Parathyroid adenoma (tissue), 2 donors: ENCODE results near the gene GRIK4.

Experiments used
- H2AFZ ChIP-seq: fragments of 300-600 bp; sonication (generic); one replicate; pipeline ENCODE4 v1.7.0; 2017; ENCODE audit warnings: antibody characterized with exemption, mild to moderate bottlenecking
- H3K27ac ChIP-seq: fragments of 300-600 bp; sonication (generic); one replicate; pipeline ENCODE4 v1.7.0; 2017
- H3K27me3 ChIP-seq: fragments of 300-600 bp; sonication (generic); one replicate; pipeline ENCODE4 v1.7.0; 2017; ENCODE audit warnings: low read length; ENCODE audit not compliant: control insufficient read depth, insufficient read depth
- H3K36me3 ChIP-seq: fragments of 300-600 bp; sonication (generic); one replicate; pipeline ENCODE4 v1.7.0; 2017; ENCODE audit warnings: low read length; ENCODE audit not compliant: control insufficient read depth, insufficient read depth
- H3K4me1 ChIP-seq: fragments of 300-600 bp; sonication (generic); one replicate; pipeline ENCODE4 v1.7.0; 2017; ENCODE audit warnings: control low read depth
- H3K4me2 ChIP-seq: fragments of 300-600 bp; sonication (generic); one replicate; pipeline ENCODE4 v1.7.0; 2017; ENCODE audit warnings: low read length
- H3K4me3 ChIP-seq: fragments of 300-600 bp; sonication (generic); one replicate; pipeline ENCODE4 v1.7.0; 2017; ENCODE audit warnings: low read depth, low read length
- H3K79me2 ChIP-seq: fragments of 300-600 bp; sonication (generic); one replicate; pipeline ENCODE4 v1.7.0; 2017; ENCODE audit warnings: control low read depth
- H3K9ac ChIP-seq: fragments of 300-600 bp; sonication (generic); one replicate; pipeline ENCODE4 v1.7.0; 2017; ENCODE audit warnings: mild to moderate bottlenecking
- H3K9me3 ChIP-seq: fragments of 300-600 bp; sonication (generic); one replicate; pipeline ENCODE4 v1.7.0; 2017; ENCODE audit warnings: low read length; ENCODE audit not compliant: control insufficient read depth
- TF ChIP-seq, protein P1 (sequence below): fragments of 300-600 bp; sonication (generic); IDR thresholded peaks from one replicate; pipeline ENCODE4 v1.7.0; 2017; ENCODE audit warnings: antibody characterized with exemption, mild to moderate bottlenecking
- donor health status: primary hyperparathyroidism.

The GRIK4 gene

DNA sequence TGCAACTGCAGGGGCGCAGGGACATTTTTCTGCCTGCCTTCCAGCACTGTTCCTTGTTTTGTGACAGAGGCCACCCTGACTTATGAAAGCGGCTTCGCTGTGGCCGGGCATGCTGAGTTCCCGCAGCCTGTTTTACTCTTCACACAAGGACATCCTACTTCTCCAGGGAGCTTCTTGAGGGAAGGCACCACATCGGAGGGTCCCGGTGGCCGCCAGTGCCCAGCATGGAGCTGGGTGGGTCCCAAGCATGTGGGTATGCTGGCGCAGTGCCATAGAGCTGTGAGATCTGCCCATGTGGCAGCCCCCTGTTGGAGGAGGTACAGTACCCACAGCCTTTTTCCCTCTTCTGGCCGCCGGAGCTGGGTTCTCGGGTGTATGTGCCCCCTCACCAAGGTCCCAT is 136.1 kb downstream of the GRIK4 start:
- H3K4me1 ChIP-seq = no peaks in the 10 kb centered on the region
- no peak overlapping the region for H2AFZ ChIP-seq
- H3K9me3 ChIP-seq = no peaks in the 10 kb centered on the region
- no peak overlapping the region for H3K9ac ChIP-seq
- TF ChIP-seq, protein P1, sequence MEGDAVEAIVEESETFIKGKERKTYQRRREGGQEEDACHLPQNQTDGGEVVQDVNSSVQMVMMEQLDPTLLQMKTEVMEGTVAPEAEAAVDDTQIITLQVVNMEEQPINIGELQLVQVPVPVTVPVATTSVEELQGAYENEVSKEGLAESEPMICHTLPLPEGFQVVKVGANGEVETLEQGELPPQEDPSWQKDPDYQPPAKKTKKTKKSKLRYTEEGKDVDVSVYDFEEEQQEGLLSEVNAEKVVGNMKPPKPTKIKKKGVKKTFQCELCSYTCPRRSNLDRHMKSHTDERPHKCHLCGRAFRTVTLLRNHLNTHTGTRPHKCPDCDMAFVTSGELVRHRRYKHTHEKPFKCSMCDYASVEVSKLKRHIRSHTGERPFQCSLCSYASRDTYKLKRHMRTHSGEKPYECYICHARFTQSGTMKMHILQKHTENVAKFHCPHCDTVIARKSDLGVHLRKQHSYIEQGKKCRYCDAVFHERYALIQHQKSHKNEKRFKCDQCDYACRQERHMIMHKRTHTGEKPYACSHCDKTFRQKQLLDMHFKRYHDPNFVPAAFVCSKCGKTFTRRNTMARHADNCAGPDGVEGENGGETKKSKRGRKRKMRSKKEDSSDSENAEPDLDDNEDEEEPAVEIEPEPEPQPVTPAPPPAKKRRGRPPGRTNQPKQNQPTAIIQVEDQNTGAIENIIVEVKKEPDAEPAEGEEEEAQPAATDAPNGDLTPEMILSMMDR = no peak
- no peak overlapping the region for H3K4me2 ChIP-seq
- no peak overlapping the region for H3K4me3 ChIP-seq
- no peak overlapping the region for H3K27ac ChIP-seq
- no peaks in the 10 kb centered on the region for H3K79me2 ChIP-seq
- H3K36me3 ChIP-seq = no peaks in the 10 kb centered on the region
- H3K27me3 ChIP-seq = no peaks in the 10 kb centered on the region

DNA sequence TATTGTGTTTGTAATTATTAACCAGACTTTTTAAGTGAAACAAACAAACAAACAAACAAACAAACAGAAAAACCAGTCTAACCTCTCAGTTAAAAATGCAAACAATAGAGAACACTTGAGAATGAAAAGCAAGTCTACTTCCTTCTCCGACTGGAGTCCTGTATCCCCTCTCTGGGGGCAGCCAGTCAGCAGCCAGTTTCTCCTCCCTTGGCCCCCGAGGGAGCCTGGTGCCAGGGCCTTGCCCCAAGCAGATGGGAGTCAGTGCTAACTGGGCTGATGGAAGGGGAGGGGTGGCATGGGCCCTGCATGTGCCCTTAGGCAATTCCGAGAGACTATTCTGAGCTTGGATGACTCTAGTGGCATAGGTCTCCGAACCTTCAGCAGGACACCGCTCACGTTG is 137.2 kb downstream of the GRIK4 start:
- H3K36me3 ChIP-seq = no peaks in the 10 kb centered on the region
- no peaks in the 10 kb centered on the region for H3K9me3 ChIP-seq
- no peaks in the 10 kb centered on the region for H3K4me1 ChIP-seq
- no peaks in the 10 kb centered on the region for H3K79me2 ChIP-seq
- H3K4me3 ChIP-seq = no peak overlapping the region
- H3K4me2 ChIP-seq = no peak overlapping the region
- TF ChIP-seq, protein P1 = no peak
- H2AFZ ChIP-seq = no peak overlapping the region
- no peak overlapping the region for H3K9ac ChIP-seq
- no peaks in the 10 kb centered on the region for H3K27me3 ChIP-seq
- no peak overlapping the region for H3K27ac ChIP-seq

DNA sequence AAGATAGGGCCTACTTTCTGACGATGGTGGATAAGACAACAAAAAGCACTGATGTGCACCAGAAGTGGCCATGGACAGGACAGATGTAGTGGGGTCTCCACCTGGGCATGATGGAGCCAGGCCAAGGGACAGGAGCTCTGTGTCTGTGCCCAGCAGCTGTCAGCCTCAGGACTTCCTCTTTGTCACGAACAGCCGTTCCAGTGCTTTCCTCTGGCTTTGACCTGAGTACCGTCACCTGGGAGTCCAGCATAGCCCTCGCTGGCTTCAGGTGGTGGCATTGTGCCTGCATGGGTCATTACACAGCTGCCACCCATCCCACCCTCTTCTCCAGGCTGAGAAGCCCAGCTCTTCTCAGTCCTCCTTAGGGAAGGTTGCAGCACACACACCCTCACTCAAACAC is 137.8 kb downstream of the GRIK4 start:
- Histone ChIP-seq H3K27ac (no peak overlapping the region), H3K36me3 (no peaks in the 10 kb centered on the region), H3K79me2 (no peaks in the 10 kb centered on the region), H3K9me3 (no peaks in the 10 kb centered on the region), H3K4me2 (no peak overlapping the region), H3K4me3 (no peak overlapping the region), H2AFZ (no peak overlapping the region), H3K9ac (no peak overlapping the region), H3K4me1 (no peaks in the 10 kb centered on the region), H3K27me3 (no peaks in the 10 kb centered on the region)
- TF ChIP-seq, protein P1 = no peak

DNA sequence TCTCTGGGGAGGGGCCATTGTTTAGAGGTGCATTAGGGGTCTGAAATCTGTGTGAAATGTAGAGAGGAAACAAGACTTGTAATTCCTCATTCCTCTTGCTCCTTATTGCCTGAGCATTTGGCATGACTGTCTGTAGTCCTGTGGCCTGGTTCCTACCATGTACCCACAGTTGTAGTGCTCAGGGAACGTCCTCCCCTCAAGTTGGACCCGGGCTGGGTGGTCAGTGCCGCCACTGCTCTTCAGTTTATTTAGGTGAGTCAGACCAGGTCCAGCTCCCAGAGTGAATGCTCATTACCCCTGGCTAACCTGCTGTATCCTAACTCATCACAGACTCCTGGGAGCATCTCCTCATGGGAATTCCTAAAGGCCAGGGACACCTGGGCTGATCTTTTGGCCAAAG is 139.8 kb downstream of the GRIK4 start:
- Histone ChIP-seq H3K27me3 (no peaks in the 10 kb centered on the region), H3K4me2 (no peak overlapping the region), H3K36me3 (no peaks in the 10 kb centered on the region), H3K79me2 (no peaks in the 10 kb centered on the region), H3K4me1 (no peaks in the 10 kb centered on the region), H3K9me3 (no peaks in the 10 kb centered on the region), H3K4me3 (no peak overlapping the region), H3K9ac (no peak overlapping the region), H2AFZ (no peak overlapping the region), H3K27ac (no peak overlapping the region)
- TF ChIP-seq, protein P1 = no peak

DNA sequence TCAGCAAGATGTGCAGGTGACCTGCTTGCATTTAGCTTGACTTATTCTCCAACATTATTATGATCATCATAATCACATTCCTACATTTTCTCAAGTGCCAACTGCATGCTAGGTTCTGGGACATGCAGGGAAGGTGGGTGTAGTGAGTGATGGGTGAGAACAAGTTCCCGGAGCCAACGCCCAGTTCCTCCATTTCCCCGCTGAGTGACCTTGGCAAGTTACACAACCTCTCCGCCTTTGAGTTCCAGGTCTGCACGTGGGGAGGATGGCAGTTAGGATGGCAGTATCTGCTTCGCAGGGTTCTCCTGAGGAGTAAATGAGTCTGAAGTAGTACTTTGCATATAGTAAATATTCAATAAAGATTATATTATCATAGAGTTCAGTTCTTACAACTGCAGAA is 140.3 kb downstream of the GRIK4 start:
- no peaks in the 10 kb centered on the region for H3K27me3 ChIP-seq
- H3K79me2 ChIP-seq = no peaks in the 10 kb centered on the region
- no peaks in the 10 kb centered on the region for H3K36me3 ChIP-seq
- H3K9me3 ChIP-seq = no peaks in the 10 kb centered on the region
- H3K4me2 ChIP-seq = no peak overlapping the region
- H3K9ac ChIP-seq = no peak overlapping the region
- TF ChIP-seq, protein P1 = no peak
- H3K27ac ChIP-seq = no peak overlapping the region
- no peak overlapping the region for H2AFZ ChIP-seq
- H3K4me3 ChIP-seq = no peak overlapping the region
- no peaks in the 10 kb centered on the region for H3K4me1 ChIP-seq
